HG02943 (cell line): ENCODE data around the gene ZNF518A.
"Not testable (repeated sequence)": the region's sequence is repeated elsewhere in the genome, so short reads cannot be mapped to it uniquely, and the experiment has no call there.

Experiments
- ATAC-seq: cut with Tn5 transposase; IDR thresholded peaks from one replicate; pipeline ENCODE4 v1.9.1; 2021; ENCODE audit warnings: mild to moderate bottlenecking, low read depth, moderate library complexity; ENCODE audit not compliant: unreplicated experiment

Gene ZNF518A

DNA sequence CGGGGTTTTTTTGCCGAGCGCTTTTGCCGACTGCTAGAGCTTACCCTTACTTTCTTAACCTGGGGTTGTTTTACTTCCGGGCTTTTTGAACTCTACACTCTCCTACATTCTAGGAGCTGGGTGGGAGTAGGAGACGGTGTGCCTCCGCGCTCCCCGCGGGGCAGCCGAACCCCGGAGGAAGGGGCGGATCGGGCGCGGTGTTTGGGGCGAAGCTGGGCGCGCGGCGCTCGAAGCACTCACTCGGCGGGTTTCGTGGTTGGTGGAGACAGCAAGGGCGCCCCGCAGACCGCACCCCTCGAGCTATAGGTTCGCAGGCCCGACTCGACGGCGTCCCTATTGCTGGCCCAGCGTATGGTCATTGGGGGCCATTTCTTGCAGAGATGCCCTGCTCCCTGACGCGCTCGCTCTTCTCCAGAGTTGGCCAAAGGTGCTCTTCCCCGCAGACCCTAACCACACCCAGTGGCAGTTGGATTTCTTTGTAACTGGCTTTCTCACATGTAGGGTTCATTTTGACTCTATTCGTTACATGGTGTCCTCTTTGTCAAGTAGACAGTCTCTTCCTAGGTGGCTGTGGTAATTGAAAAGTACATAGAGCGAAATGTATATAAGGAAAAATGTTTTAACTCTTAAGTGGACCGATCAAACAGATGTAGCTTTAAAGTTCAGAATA lies 364 bp downstream of the ZNF518A start:
- peak; percentile 75 for ATAC-seq

DNA sequence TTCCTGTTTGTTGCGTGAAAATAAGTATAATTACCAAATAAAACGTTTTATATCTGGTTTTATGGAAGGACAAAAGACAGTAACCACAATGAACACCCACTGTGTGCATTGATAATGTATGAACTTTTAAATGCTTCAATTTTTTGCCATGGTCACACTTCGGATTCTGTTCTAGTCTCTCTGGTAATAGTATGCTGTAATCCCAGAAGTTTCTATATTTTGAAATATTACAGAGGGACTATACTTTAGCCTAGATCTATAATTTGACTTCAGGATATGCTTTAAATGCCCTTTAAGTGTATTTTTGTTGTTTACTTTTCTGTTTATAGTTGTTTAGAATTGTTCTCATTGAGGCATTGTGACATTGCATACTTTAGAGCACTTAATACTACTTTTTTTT lies 1.5 kb downstream of the ZNF518A start:
- ATAC-seq: no peak

DNA sequence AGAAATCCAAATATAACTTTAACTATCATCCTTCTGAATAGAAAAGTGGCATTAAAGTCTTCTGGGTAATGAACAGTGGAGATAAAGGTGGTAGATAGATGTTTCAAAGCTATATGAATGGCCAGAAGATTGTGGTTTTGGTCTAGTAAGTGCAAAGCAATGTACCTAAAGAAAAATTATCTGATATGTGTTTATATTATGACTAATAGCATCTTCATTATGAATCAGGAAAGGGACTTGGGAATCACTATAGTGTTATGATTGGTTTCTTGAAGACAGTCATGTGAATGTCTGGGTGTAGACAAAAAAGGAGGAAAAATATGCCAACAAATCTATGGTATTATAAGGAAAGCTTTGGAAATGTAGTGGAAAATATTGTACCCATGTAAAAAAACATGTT lies 3.0 kb downstream of the ZNF518A start:
- ATAC-seq: no peak

DNA sequence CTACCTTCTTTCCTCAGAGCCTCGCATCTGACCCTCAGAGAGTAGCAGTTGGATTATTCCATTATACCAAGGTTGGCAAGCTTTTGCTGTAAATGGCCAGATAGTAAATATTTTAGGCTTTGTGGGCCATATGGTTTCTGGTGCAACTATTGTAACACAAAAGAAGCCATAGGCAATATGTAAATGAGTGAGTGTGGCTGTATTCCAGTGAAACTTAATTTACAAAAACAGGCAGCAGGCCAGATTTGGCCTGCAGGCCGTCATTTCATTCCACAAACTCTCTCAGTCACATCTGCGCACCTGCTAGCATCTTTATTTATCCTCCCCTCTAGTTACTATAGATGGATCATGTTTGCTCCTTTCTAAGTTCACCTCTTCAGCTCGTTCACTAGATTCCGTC lies 6.7 kb downstream of the ZNF518A start:
- no peak for ATAC-seq

DNA sequence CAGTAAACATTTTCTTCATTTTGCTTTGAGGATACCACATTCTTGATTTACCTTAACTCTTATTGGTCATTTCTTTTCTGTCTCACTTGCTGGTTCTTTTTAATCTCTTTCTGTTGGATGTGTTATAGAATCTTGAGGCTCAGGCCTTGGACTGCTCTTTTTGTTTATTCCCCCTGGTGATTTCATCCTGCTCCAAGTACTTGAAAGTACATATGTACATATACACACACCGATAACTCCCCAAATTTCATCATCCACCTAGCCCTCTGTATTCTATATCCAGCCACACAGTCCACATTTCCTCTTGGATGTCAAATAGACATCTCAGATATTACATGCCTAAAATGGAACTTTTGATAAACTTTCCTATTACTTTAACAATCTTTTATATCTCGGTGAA lies 7.5 kb downstream of the ZNF518A start:
- no peak for ATAC-seq

DNA sequence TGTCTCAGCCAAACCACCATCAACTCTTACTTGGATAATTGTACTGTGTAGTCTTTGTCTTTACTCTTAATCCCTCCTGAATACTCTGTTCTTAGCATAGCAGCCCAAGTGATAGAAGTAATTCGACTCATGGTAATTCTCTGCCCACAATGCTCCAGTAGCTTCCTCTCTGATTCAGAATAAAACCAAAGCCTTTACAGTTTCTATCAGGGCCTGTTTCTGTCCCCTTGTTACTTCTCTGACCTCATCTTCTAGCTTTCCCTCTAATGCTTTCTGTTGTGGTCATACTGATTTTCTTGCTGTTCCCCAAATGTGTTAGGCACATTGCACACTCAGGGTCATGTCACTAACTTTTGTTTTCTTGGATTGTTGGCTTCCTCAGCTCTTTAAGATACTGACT lies 8.0 kb downstream of the ZNF518A start:
- no peak for ATAC-seq

DNA sequence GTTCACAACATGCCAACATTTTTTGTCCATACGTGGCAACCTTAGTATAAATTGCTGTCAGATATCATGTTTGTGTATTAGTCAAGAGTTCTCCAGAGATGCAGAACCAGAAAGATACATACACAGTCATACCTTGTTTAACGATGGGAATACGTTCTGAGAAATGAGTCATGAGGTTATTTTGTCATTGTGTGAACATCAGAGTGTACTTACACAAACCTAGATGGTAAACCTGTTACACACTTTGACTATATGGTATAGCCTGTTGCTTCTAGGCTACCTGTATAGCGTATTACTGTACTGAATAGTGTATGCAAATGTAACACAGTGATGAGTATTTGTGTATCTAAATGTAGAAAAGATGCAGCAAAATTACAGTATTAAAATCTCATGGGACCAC lies 22.3 kb downstream of the ZNF518A start:
- ATAC-seq: no peak

DNA sequence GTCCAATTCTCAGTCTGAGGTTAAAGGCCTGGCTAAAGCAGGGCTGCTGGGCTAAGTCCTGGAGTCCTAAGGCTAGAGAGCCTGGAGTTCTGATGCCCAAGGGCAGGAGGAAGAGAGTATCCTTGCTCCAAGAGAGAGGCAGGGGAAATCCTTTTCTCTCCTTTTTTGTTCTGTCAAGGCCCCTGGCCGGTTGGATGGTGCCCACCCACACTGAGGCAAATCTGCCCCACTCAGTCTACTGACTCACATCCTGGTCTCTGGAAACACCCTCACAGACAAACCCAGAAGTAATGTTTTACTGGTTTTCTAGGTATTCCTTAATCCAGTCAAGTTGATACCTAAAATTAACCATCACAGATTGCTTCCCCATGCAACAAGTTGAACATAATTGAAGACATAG lies 23.0 kb downstream of the ZNF518A start:
- ATAC-seq: no peak

DNA sequence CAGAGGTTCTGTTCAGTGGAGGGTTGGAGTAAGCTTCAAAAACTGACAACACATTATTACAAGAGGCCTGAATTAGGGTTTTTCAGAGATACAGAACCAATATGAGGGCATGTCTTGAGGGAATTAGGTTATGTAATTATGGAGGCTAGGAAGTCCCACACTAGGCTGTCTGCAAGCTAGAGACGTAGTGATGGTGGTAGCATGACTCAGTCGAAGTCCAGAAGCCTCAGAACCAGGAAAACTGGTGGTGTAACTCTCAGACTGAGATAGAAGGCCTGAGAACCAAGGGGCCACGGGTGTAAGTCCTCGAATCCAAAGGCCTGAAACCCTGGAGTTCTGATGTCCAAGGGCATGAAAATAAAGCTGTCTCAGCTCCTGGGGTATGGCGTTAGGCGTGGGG lies 35.6 kb downstream of the ZNF518A start:
- no peak for ATAC-seq

DNA sequence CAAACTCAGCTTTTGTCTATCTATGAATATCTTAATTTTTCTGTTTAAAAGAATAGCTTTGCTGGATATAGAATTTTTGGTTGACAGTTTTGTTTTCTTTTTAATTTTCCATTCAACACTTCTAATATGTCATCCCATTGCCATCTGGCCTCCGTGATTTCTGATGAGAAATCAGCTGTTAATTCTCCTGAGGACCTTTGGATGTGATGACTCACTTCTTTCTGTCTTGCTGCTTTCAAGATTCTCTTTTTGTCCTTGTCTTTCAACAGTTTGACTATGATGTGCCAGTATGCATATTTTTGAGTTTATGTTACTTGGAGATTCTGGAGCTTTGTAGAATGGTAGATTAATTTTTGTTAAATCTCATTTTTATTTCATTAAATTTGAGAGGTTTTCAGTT lies 38.4 kb downstream of the ZNF518A start:
- ATAC-seq: no peak

DNA sequence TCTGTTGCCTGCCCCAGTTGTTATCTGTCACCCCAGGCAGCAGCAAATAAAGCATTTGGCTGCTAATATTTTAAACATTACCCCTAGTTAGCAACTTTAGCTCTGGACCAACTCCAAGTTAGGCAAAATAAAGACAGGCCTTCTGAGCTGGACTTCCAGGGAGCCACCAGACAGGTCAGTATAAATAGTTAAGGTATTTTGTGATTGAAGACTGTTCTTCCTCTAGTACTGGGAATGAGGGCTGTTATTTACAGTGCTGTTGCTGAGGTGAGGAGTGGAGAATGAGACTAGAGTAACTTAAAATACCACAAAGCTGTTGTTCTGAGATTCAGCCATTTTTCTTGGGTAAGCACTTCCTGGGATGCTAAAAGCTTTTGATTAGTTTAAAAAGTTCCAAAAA lies 40.1 kb downstream of the ZNF518A start:
- no peak for ATAC-seq

DNA sequence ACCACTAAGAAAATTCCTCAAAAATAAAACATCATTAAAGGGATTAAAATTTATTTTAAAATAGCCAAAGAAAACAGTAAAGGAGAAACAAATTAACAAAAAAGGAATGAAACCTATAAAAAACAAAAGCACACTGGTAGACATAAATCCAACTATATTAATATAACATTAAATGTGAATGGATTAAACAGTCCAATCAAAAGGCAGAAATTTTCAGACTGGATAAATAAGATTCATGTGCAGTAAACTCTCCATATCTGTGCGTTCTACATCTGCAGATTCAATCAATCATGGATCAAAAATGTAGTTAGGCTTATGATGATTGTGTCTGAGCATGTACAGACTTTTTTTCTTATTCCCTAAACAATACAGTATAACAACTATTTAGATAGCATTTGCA lies 42.6 kb downstream of the ZNF518A start:
- no peak for ATAC-seq

DNA sequence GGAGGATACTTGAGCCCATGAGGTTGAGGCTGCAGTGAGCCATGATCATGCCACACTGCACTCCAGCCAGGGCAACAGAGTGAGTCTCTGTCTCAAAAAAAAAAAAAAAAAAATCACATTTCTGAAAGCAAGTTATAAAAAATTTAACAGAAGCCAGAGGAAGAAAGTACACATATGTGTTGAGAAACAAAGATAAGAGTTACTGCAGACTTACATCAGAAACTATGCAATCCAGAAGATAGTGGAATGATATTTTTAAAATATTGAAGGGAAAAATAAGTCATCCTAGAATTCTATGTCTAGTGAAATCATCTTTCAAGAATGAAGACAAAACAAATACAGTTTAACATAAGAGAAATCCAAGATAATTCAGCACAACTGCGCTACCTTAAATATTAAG lies 46.9 kb downstream of the ZNF518A start:
- ATAC-seq: no peak

DNA sequence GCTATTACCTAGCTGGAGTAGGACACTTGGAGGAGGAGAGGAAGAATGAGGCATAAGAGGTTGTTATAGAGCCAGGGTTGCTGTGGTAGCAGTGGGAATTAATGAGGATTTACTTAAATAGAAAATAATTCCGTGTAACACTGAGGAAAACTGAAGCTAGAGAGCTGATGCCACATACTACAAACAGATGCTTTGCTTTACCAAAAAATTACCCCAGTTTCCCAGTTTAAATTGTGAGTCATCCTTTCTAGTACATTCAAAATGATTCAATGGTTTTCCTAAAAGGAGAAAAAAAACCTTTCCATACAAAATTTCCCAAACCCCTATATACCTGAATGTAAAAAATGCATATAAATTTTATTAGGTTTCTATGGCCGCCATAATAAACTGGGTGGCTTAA lies 58.3 kb downstream of the ZNF518A start:
- ATAC-seq: no peak

DNA sequence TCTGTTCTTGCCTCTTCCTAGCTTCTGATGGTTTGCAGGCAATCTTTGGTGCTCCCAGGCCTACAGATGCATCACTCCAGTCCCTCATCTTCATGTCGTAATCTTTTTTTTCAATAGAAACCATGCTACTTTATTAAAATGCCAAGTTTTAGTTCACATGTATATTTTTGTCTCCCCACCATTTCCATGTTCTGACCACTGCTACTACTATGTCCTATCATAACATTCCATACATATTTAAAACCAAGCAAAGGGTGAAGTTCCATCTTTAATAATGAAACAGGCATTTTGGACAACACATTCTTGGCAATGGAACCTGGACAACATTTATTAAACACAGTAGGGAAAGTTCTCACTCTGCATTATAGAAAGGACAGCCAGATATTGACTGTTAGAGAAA lies 58.8 kb downstream of the ZNF518A start:
- no peak for ATAC-seq

DNA sequence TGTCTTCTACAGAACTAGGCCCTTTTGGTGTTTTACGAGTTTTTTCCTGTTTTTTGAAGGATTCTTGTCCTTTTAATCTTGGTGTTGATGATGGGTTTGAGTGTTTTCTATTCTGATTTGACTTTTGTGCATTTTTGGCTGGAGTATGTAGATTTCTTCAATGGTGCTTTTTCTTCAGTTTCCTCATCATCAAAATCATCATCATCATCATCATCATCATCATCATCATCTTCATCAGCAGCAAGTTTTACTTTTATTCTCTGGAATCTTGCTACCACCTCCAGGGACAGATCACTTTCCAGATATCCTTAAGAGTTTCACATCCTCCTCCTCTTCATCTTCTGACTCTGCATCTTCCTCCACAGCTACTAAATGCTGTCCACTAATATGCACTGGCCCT lies 59.4 kb downstream of the ZNF518A start:
- not testable (repeated sequence) for ATAC-seq

DNA sequence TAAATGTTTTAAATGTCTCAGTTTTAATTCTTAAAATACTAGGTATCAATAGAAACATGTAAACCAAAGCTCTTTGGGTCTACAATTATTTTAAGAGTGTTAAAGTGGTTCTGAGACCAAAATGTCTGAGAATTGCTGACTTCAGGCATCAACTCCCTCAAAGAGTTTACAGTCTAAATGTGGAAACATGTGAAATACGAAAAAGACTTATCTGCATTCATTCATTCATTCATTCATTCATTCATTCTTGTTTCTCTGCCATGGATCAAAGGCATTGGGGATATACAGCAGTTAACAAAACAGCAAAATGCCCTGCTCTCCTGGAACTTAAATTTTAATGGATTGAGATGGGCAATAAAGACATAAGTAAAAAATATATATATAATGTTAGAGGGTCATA lies 71.4 kb downstream of the ZNF518A start:
- no peak for ATAC-seq

DNA sequence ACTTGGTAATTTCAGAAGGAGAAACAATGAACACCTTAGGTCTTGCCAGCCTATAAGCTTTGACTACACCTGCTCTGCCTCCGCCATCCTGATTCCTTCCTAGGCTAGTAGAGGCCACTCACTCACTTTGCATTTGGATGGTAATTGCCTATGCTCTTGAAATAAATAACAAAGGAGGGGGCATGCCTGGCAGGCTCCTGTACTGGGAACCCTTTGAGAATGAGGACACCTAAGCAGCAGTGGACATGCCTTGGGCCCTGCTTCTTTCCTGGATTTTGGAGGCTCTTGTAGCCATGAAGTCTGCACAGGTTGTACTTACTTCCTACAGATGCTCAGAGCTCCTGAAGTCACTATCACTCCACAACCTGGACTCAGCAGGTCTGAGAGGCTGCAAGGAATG lies 75.5 kb downstream of the ZNF518A start:
- no peak for ATAC-seq

DNA sequence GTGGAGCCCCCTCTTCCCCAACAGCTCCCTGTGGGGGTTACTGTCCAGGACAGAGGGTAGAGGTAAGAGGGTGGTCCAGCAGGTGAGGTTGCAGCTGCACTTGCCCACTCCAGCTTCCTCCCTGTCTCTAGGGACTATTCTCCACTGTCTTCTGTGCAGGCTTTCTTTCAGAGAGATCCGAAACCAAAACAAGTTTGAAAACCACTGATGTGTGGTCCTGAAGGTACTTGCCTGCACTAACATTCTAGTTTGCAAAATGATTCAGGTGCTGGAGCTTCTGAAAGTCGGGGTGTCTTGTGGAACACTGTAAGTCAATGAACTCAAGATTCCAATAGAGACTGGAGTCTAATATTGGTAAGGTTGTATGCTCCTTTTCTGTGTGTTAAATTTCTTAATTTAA lies 78.2 kb downstream of the ZNF518A start:
- no peak for ATAC-seq

DNA sequence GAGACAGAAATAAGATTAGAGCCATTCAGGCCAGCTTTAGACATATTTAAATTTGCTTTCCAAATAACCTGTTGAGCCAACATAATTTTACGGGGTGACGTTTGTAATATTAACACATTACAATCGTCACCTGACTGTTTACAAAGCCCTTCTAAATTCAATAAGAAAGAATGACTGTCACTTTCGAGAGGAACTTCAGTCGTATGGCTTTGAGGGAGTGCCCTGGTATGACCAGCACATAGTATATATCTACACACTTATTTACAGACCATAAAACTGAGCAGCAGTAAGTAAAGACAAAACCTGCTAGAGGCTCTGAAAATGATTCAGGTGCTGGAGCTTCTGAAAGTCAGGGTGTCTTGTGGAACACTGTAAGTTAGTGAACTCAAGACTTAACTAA lies 78.8 kb downstream of the ZNF518A start:
- ATAC-seq: no peak

DNA sequence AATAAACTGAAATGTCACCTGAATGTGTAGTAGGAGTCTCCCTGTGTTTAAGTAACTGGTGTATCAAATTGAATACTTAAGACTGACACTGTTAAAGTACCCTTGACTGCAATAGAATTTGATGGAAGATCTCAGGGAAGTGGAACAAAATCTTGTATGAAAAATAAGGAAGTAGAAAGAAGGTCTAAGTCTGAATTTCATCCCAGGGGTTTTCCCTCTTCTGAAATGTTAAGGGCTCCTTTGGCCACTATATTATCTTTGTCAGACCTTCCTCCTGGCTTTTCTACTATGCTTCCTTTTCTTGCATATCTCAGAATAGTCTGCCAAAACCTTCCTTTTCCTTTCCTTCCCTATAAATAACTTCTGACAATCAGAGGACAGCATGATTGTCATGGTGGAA lies 81.7 kb downstream of the ZNF518A start:
- ATAC-seq: no peak

DNA sequence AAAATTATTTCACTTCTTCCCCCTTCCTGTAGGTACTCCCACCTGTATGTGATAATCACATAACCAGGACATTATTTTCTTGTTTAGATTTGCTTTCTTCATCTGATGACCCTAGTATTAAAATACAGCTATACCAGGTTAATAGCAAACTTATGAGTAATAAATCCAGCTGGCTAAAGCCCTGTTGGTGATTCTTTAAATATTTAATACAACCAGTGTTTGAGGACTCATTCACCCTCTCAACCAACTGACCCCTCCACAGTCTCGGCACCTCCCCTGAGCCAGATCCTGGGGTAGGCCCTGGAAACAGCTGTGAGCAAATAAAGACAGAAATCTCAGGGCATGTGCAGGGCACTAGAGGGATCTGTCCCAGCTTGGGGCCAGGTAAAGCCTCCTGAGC lies 82.8 kb downstream of the ZNF518A start:
- no peak for ATAC-seq
